Epithelial cell of prostate (primary cell): ENCODE data around the gene CCL26.
A peak's percentile ranks its signal among the peaks of the same experiment; 100 is the strongest.
"Not testable (repeated sequence)": the region's sequence is repeated elsewhere in the genome, so short reads cannot be mapped to it uniquely, and the experiment has no call there.

Experiments
- DNase-seq: peaks from one replicate; pipeline ENCODE4 v3.0.0-alpha.2; 2011; ENCODE audit warnings: low read depth, low spot score
- H3K27ac ChIP-seq: fragments of 450-650 bp; 2 replicates; pipeline ENCODE4 v1.5.1; 2017; ENCODE audit warnings: mild to moderate bottlenecking

CCL26 gene

DNA sequence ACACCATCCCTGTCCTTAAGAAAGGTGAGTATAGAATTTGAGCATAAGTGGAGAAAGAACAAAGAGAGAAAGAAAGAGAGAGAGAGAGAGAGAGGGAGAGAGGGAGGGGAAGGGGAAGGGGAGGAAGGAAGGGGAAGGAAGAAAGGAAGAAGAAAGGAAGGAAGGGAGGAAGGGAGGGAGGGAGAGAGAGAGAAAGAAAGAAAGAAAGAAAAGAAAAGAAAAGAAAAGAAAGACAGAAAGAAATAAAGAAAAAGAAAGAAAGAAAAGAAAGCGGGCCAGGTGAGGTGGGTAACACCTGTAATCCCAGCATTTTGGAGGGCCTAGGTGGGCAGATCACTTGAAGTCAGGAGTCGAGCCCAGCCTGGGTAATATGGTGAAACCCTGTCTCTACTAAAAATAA, 21.7 kb upstream of the CCL26 start:
- H3K27ac ChIP-seq, result no peak overlapping the region
- no peak for DNase-seq

DNA sequence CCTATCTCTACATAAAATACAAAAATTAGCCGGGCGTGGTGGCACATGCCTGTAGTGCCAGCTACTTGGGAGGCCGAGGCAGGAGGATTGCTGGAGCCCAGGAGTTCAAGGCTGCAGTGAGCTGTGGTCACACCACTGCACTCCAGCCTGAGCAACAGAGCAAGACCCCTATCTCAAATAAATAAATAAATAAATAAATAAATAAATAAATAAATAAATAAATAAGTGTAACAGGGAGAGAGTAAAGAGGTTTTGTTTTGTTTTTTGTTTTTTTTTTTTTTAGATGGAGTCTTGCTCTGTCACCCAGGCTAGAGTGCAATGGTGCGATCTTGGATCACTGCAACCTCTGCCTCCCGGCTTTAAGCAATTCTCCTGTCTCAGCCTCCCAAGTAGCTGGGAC, 20.6 kb upstream of the CCL26 start:
- not testable (repeated sequence) for DNase-seq, H3K27ac ChIP-seq

- no peak for DNase-seq
- H3K27ac ChIP-seq, result no peak overlapping the region
Observed at GRCh38 chr7:75789361-75789924, 17.4 kb upstream of the CCL26 start.

- not testable (repeated sequence) for H3K27ac ChIP-seq, DNase-seq
Observed at GRCh38 chr7:75788154-75788847, 16.3 kb upstream of the CCL26 start.

DNA sequence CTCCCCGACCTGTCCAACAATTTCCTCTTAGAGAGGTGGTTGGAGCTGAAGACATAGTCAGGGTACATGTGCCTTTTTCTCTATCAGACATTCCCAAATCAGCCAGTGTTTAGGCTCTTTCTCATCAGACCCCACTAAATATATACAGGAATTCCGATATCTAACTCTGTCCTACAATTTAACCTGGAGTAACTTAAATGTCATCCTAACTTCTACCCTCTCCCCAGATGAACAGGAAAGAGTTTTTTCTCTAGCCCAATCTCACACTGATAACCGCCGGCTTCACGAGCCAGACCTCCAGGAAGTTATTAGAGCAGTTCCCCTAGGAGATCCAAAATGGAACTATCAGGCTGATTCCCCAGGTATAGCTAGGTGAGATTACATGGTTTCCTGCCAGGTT, 11.0 kb upstream of the CCL26 start:
- not testable (repeated sequence) for DNase-seq, H3K27ac ChIP-seq

- DNase-seq, H3K27ac ChIP-seq: not testable (repeated sequence)
Observed at GRCh38 chr7:75780647-75781273, 8.7 kb upstream of the CCL26 start.

DNA sequence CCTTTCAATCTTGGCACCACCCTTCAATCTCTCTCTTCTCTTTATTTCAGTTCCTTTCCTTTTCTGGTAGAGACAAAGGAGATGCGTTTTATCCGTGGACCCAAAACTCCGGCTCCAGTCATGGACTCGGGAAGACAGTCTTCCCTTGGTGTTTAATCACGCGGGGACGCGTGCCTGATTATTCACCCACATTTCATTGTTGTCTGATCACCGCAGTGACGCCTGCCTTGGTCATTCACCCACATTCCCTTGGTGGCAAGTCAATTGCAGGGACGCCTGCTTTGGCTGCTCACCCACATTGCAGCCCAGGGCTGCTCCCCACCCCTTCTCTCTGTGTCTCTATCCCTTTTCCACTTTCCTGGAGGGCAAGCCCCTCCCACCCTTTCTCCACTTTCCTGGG, 7.5 kb upstream of the CCL26 start:
- DNase-seq, H3K27ac ChIP-seq: not testable (repeated sequence)

- not testable (repeated sequence) for DNase-seq, H3K27ac ChIP-seq
Observed at GRCh38 chr7:75779035-75779434, 7.0 kb upstream of the CCL26 start.

GRCh38 chr7:75776295-75776971, 4.4 kb upstream of the CCL26 start:
- no peak overlapping the region for H3K27ac ChIP-seq
- DNase-seq, result peak; percentile 46

GRCh38 chr7:75773958-75774357, 1.9 kb upstream of the CCL26 start:
- H3K27ac ChIP-seq, DNase-seq: not testable (repeated sequence)

DNA sequence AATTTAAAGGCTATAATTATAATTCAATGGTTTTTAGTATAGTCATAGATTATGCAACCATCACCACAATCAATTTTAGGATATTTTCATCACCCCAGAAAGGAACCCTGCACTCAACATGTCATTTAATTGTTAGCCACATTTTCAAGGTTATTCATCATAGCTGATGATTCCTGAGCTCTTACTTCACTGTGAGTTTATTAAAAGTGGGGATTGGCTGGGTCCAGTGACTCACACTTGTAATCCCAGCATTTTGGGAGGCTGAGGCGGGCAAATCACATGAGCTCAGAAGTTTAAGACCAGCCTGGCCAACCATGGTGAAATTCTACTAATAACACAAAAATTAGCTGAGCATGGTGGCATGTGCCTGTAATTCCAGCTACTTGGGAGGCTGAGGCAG, 787 bp downstream of the CCL26 start:
- DNase-seq, result no peak
- no peak overlapping the region for H3K27ac ChIP-seq

DNA sequence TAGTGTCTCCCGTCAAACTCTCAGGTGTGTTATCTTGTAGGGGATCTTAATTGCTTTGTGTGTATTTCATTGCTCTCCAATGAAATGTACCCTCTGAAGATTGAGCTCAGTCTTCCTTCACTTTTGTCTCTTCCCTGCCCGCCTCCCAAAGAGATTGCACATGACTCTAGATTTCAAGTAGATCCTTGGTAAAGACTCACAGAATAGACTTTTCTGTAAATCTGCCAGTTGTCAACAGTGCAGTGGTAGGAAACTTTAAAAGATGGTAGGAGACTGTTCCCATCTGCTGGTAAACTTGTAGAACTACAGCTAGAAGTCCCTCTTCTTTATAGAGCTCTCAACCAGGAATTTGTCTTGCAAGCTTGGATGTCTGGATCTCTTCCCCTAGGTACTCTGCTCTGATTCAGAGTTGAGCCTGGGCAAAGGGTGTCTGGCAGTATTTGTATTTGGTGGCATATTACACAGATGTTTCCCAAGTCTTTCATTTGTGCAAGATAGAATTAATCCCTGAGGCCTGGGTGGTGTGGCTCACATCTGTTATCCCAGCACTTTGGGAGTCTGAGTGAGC, 9.6 kb downstream of the CCL26 start:
- DNase-seq, result no peak
- no peak overlapping the region for H3K27ac ChIP-seq

DNA sequence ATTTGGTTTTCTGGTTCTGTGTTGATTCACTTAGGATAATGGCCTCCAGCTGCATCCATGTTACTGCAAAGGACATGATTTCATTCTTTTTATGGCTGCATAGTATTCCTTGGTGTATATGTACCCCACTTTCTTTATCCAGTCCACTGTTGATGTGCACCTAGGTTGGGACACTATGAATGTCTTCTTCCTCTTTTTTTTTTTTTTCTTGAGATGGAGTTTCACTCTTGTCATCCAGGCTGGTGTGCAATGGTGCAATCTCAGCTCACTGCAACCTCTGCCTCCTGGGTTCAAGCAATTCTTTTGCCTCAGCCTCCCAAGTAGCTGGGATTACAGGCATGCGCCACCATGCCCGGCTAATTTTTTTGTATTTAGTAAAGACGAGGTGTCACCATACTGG, 10.2 kb downstream of the CCL26 start:
- not testable (repeated sequence) for DNase-seq, H3K27ac ChIP-seq

- DNase-seq, result no peak
- no peak overlapping the region for H3K27ac ChIP-seq
Observed at GRCh38 chr7:75758491-75758890, 13.5 kb downstream of the CCL26 start.

GRCh38 chr7:75757860-75758259, 14.2 kb downstream of the CCL26 start:
- H3K27ac ChIP-seq, result no peak overlapping the region
- no peak for DNase-seq

DNA sequence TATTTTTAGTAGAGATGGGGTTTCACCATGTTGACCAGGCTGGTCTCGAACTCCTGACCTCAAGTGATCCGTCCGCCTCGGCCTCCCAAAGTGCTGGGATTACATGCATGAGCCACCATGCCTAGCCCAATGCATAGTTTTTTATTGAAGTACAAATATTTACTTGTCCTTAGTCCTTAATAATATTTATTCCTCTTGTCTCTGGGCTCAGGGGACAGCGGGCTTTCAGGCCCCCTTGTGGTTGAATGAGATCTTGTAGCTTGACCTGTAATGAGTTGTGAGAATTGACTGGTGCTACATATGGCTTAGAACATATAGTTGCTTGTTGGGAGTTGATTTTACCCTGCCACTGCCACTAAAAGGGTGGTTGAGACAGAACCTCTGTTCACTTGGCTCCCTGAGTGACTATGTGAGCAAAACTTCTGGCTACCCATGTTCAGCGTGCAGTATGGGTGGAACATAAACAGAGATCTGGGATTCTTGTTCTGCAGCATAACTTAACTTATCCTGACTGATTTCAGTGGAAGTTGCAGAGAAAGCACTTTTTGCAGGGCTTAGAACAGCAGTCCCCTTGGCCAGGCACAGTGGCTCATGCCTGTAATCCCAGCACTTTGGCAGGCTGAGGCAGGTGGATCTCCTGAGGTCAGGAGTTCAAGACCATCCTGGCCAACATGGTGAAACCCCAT, 14.9 kb downstream of the CCL26 start:
- no peak overlapping the region for H3K27ac ChIP-seq
- DNase-seq, result no peak

DNA sequence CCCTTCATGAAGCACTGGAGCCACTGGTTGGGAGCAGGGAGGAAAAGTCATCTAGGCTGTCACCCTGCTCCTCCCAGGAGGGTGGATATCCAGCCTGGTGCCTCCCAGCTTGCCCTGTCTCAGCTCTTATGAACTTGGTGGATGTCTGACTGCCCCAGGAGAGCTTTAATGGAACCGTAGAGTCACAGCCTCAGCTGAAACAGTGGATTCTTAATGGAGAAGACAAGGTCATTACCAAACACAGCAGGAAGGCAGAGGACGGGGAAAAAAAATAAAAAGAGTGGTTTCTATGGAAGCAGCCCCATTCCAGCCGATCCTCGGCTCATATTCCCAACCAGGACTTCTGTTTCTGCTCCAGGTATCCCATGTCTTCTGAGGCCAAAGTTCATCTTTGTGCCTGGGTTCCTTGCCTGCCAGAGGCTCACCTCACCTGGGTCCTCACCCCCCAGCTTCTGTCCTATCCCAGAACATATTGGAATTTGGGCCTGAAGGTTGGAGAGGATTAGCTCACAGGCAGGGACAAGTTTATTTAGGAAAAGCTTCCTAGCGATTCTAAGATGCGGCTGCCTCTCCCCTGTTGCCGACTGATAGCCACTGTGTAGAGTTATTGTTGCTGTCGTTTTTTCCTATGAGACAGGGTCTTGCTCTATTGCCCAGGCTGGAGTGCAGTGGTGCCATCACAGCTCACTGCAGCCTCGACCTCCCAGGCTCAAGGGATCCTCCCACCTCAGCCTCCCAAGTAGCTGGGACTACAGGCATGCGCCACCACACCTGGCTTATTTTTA, 15.6 kb downstream of the CCL26 start:
- H3K27ac ChIP-seq, result no peak overlapping the region
- no peak for DNase-seq

- no peak for DNase-seq
- no peak overlapping the region for H3K27ac ChIP-seq
Observed at GRCh38 chr7:75743455-75743859, 28.6 kb downstream of the CCL26 start.

- no peak overlapping the region for H3K27ac ChIP-seq
- DNase-seq, result no peak
Observed at GRCh38 chr7:75740846-75741497, 31.0 kb downstream of the CCL26 start.
